Spleen (tissue), 11 donors: ENCODE results near the gene GLS. TPM values are rescaled to one million over a fixed set of nuclear protein-coding genes. Genes with fewer than 3 reads are reported as not detected.
"Not testable (repeated sequence)": the region's sequence is repeated elsewhere in the genome, so short reads cannot be mapped to it uniquely, and the experiment has no call there.

ENCODE experiments used
- DNase-seq: peaks from one replicate; pipeline ENCODE4 v3.0.0-alpha.2; 2020
- H3K27ac ChIP-seq, 8 donors: fragments of 200-600 bp; sonication (generic) in 7 of 8; 1 replicate in 4 of 8; 2 replicates in 4 of 8; pipeline versions ENCODE4 v1.5.0 to v1.8.0; 2016 to 2021; ENCODE audit warnings: inconsistent platforms in 4 of 8, mild to moderate bottlenecking in 4 of 8, moderate library complexity in 1 of 8
- H3K27me3 ChIP-seq, 7 donors: fragments of 200-600 bp; sonication (generic) in 6 of 7; replicated peaks in 1 of 7; 1 replicate in 4 of 7; 2 replicates in 3 of 7; pipeline versions ENCODE4 v1.5.0 to v1.8.0; 2016 to 2021; ENCODE audit warnings: inconsistent platforms in 3 of 7, mild to moderate bottlenecking in 1 of 7
- H3K36me3 ChIP-seq, 6 donors: fragments of 200-600 bp; sonication (generic) in 5 of 6; 1 replicate in 4 of 6; 2 replicates in 2 of 6; pipeline versions ENCODE4 v1.5.0 to v1.8.0; 2016 to 2021; ENCODE audit warnings: inconsistent platforms in 2 of 6
- H3K4me1 ChIP-seq, 6 donors: fragments of 200-600 bp; sonication (generic) in 5 of 6; 1 replicate in 3 of 6; 2 replicates in 3 of 6; pipeline versions ENCODE4 v1.5.0 to v1.8.0; 2016 to 2021; ENCODE audit warnings: inconsistent platforms in 3 of 6
- H3K4me3 ChIP-seq, 8 donors: fragments of 200-600 bp; sonication (generic) in 7 of 8; 1 replicate in 4 of 8; 2 replicates in 4 of 8; pipeline versions ENCODE4 v1.5.0 to v1.8.0; 2016 to 2021; ENCODE audit warnings: inconsistent platforms in 4 of 8, mild to moderate bottlenecking in 4 of 8, moderate library complexity in 2 of 8
- H3K9me3 ChIP-seq, 8 donors: fragments of 200-600 bp; sonication (generic) in 7 of 8; 1 replicate in 4 of 8; 2 replicates in 4 of 8; pipeline versions ENCODE4 v1.5.0 to v1.8.0; 2016 to 2021; ENCODE audit warnings: inconsistent platforms in 4 of 8
- CTCF ChIP-seq, 11 experiments: fragments of 200-600 bp in 7 of 11; fragments of 450-650 bp in 4 of 11; sonication (generic) in 4 of 11; IDR thresholded peaks in 8 of 11; conservative IDR thresholded peaks in 3 of 11; 1 replicate in 7 of 11; 2 replicates in 4 of 11; pipeline versions ENCODE4 v1.4.0 to v1.8.0; 2016 to 2021; ENCODE audit warnings: antibody characterized with exemption in 11 of 11, inconsistent platforms in 4 of 11, mild to moderate bottlenecking in 1 of 11
- POLR2A ChIP-seq, 3 donors: fragments of 450-650 bp; IDR thresholded peaks; one replicate each; pipeline ENCODE4 v1.5.1; 2017; ENCODE audit warnings: antibody characterized with exemption in 3 of 3, mild to moderate bottlenecking in 1 of 3
- POLR2AphosphoS5 ChIP-seq, 3 donors: sonication (generic); formaldehyde crosslinking; IDR thresholded peaks; one replicate each; pipeline ENCODE4 v1.5.1; 2017; ENCODE audit warnings: antibody characterized with exemption in 3 of 3
- WGBS, 5 donors: extraction: QIAGEN DNeasy Blood & Tissue Kit in 3 of 5; methylation state at CpG; one replicate each; pipeline versions ENCODE4 v1.1.5 to v1.1.7; 2013 to 2018; 5-methylcytosine and 5-hydroxymethylcytosine counted together
- intact Hi-C: fragments of 100-400 bp; cut with DNase I; formaldehyde crosslinking; loops from one replicate; pipeline ENCODE4 v1.15.0; 2023; ENCODE audit warnings: low total_unique reads
- polyA plus RNA-seq, 3 donors: library from polyadenylated mRNA; stranded (reverse); fragments of 200-250 nt; gene quantifications; one replicate each; pipeline ENCODE4 v1.2.1, GENCODE V29; 2013
- total RNA-seq, 7 donors: library from RNA; depleted of rRNA in 3 of 7; stranded (reverse); fragments of >200 nt in 3 of 7; fragmentation: NEBNext Ultra II Directional in 4 of 7; extraction: Animal tissue kit (Norgen Biotek cat#: 25700) in 4 of 7; gene quantifications; one replicate each; pipeline versions ENCODE4 v1.1.0 to v1.2.1, GENCODE V29; 2016 to 2021
- donor health status: healthy with polysubstance abuse.
- donor health status: DM: no; HTN: no; CAD: no; lungs with moderate emphysema.
- donor health status: DM: no; HTN: no; CAD: no.
- donor health status: Bipolar disorder and iron deficiency.
- donor health status: healthy.
- donor health status: DM: no; HTN: no; CAD: no.
- donor health status: DM: yes; HTN: yes; CAD: no.

Gene GLS
- total and polyA plus RNA-seq, 10 donors: 42.3 to 254 (median 176) TPM

- DNase-seq: no peak
- Histone ChIP-seq H3K9me3 (peaks cover 0 to 14% (median 7%) of the 10 kb centered on the region in 8 donors), H3K4me1 (peaks cover 0 to 11% (median 0%) of the 10 kb centered on the region in 6 donors), H3K36me3 (no peaks in the 10 kb centered on the region), H3K27me3 (no peaks in the 10 kb centered on the region), H3K27ac (no peak overlapping the region), H3K4me3 (no peak overlapping the region)
- TF ChIP-seq POLR2A (IDR thresholded peaks at IDR 0.05) (no peak), CTCF (IDR thresholded peaks at IDR 0.05 in 8 of 11, conservative IDR thresholded peaks at IDR 0.05 in 3 of 11) (no peak), POLR2AphosphoS5 (IDR thresholded peaks at IDR 0.05) (no peak)
- intact Hi-C loops: no loop called here
Observed at GRCh38 chr2:190864375-190864774, 16.2 kb upstream of the GLS start.

DNA sequence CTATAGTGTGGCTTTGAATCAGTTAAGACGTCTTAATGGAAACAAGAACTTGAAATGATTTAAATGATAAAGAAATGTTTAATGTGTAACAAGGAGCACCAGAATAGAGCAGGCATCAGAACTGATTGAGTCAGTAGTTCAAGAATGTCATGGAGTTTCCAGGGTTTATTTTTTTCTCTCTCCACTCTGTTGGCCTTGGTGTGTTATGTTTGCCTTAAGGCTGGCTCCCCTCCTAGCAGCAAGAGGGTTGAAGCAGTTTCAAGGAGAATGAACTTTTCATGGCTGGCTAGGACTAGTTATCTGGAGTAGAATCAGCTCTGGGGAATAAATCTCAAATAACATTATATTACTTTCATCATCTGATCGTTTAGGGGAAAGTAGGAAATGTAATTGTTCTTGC is 13.4 kb upstream of the GLS start:
- WGBS, 5 donors: 78 to 92% (median 82%) methylated on average over 2 of the region's 2 CpGs

GRCh38 chr2:190867832-190868231 is 12.8 kb upstream of the GLS start:
- Histone ChIP-seq H3K4me1 (peaks cover 0 to 11% (median 0%) of the 10 kb centered on the region in 6 donors), H3K36me3 (no peaks in the 10 kb centered on the region), H3K27ac (no peak overlapping the region), H3K4me3 (no peak overlapping the region), H3K27me3 (no peaks in the 10 kb centered on the region), H3K9me3 (peaks cover 0 to 11% (median 7%) of the 10 kb centered on the region in 8 donors)
- 82 to 96% (median 95%) methylated on average over 4 of the region's 4 CpGs for WGBS, 5 donors
- no peak for TF ChIP-seq POLR2A (IDR thresholded peaks at IDR 0.05)
- no peak for TF ChIP-seq CTCF (IDR thresholded peaks at IDR 0.05 in 8 of 11, conservative IDR thresholded peaks at IDR 0.05 in 3 of 11)
- no peak for TF ChIP-seq POLR2AphosphoS5 (IDR thresholded peaks at IDR 0.05)
- intact Hi-C loops: no loop called here
- DNase-seq: no peak

More for the DNA sequence above, 13.4 kb upstream of the GLS start:
- Histone ChIP-seq H3K4me3 (no peak overlapping the region), H3K36me3 (no peaks in the 10 kb centered on the region), H3K27me3 (no peaks in the 10 kb centered on the region), H3K4me1 (peaks cover 0 to 11% (median 0%) of the 10 kb centered on the region in 6 donors), H3K27ac (no peak overlapping the region), H3K9me3 (peaks cover 0 to 13% (median 7%) of the 10 kb centered on the region in 8 donors)
- intact Hi-C loops: no loop called here
- no peak for TF ChIP-seq POLR2AphosphoS5 (IDR thresholded peaks at IDR 0.05)
- TF ChIP-seq POLR2A (IDR thresholded peaks at IDR 0.05): no peak
- no peak for TF ChIP-seq CTCF (IDR thresholded peaks at IDR 0.05 in 8 of 11, conservative IDR thresholded peaks at IDR 0.05 in 3 of 11)
- no peak for DNase-seq

- no peaks in the 10 kb centered on the region for H3K4me1 ChIP-seq
- DNase-seq: no peak
- 90 to 94% (median 92%) methylated on average over 5 of the region's 5 CpGs for WGBS, 5 donors
- no peaks in the 10 kb centered on the region for H3K27me3 ChIP-seq
- H3K36me3 ChIP-seq: no peaks in the 10 kb centered on the region
- H3K9me3 ChIP-seq: peaks cover 0 to 11% (median 7%) of the 10 kb centered on the region in 8 donors
- intact Hi-C loops: no loop called here
- H3K4me3 ChIP-seq: no peak overlapping the region
- no peak overlapping the region for H3K27ac ChIP-seq
- TF ChIP-seq POLR2AphosphoS5 (IDR thresholded peaks at IDR 0.05) (no peak), CTCF (IDR thresholded peaks at IDR 0.05 in 8 of 11, conservative IDR thresholded peaks at IDR 0.05 in 3 of 11) (no peak), POLR2A (IDR thresholded peaks at IDR 0.05) (no peak)
Observed at GRCh38 chr2:190869721-190870120, 10.9 kb upstream of the GLS start.

DNA sequence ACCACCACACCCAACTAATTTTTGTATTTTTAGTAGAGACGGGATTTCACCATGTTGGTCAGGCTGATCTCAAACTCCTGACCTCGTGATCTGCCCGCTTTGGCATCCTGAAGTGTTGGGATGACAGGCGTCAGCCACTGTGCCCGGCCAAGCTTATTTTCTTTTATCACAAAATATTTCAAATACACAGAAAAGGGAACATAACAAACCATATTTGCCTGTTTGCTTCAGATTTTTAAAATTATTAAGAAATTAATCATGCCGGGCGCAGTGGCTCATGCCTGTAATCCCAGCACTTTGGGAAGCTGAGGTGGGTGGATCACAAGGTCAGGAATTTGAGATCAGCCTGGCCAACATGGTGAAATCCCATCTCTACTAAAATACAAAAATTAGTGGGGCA is 7.2 kb upstream of the GLS start:
- H3K27ac ChIP-seq, DNase-seq, H3K4me3 ChIP-seq, H3K9me3 ChIP-seq, H3K27me3 ChIP-seq, H3K36me3 ChIP-seq, intact Hi-C loops: not testable (repeated sequence)
- peaks cover 4 to 33% (median 20%) of the 10 kb centered on the region in 6 donors for H3K4me1 ChIP-seq
- 95 to 99% (median 98%) methylated on average over 7 of the region's 7 CpGs for WGBS, 5 donors
